ENCODE data around the gene MTSS2.

DNA sequence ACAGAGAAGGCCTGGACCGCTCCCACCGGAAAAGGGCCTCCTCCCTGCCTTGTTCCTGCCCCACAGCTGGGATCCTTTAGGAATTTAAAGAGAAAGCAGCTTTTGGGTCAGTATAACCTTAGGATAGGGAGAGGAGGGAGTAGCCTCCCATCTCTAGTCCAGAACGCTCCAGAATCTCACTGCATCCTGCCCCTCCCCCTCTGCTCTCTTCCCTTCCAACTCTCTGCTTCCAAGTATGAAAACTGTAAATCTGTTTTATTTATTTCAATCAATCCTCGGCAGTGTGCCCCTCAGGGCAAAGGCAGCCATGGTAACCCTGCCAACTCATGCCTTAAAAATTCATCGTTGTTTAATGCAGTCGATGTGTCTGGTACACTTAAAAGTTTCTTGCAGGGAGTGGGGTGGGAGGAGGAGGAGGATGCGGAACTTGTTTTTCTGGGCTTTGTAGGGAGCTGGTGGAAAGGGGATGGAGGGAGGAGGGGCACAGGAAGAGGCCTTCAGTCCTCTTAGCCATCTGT, 21.2 kb upstream of the MTSS2 start:
- TF ChIP-seq GLIS3 (CRISPR knock-in tag; IDR thresholded peaks at IDR 0.05) (no peak), SNAI2 (CRISPR knock-in tag; IDR thresholded peaks at IDR 0.05) (no peak), PATZ1 (CRISPR knock-in tag; IDR thresholded peaks at IDR 0.05; ENCODE audit: borderline replicate concordance) (no peak), ZNF565 (CRISPR knock-in tag; conservative IDR thresholded peaks at IDR 0.05; ENCODE audit: low read depth) (no peak), ZFP30 (CRISPR knock-in tag; IDR thresholded peaks at IDR 0.05) (no peak)

Measured in SK-N-SH treated with all-trans-retinoic acid at 6 μM for 48 hours (cell line).